HG02588 (cell line): ENCODE results near the gene VAV1.
"Not testable (repeated sequence)": the region's sequence is repeated elsewhere in the genome, so short reads cannot be mapped to it uniquely, and the experiment has no call there.

Experiments used
- ATAC-seq: cut with Tn5 transposase; IDR thresholded peaks from one replicate; pipeline ENCODE4 v1.9.1; 2021; ENCODE audit warnings: mild to moderate bottlenecking, moderate library complexity; ENCODE audit not compliant: unreplicated experiment

The VAV1 gene

DNA sequence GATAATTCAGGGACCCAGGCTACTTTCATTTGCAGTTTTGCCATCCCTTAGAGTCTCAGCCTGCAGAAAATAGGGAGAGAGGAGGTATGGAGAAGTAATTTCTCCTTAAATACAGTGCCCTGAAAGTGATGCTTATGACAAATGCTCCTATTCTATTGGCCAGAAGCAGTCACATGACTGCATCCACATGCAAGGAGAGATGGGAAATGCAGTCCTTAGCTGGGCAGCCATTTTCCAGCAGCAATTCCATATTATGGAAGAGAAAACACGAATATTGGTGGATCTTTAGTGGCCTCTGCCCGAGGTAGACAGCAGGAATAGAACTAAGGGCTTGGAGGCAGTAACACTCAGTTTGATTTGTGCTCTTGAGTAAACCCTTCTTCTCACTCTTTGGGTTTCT is 39.4 kb downstream of the VAV1 start:
- ATAC-seq: no peak

GRCh38 chr19:6812612-6813011 is 40.1 kb downstream of the VAV1 start:
- ATAC-seq: no peak

DNA sequence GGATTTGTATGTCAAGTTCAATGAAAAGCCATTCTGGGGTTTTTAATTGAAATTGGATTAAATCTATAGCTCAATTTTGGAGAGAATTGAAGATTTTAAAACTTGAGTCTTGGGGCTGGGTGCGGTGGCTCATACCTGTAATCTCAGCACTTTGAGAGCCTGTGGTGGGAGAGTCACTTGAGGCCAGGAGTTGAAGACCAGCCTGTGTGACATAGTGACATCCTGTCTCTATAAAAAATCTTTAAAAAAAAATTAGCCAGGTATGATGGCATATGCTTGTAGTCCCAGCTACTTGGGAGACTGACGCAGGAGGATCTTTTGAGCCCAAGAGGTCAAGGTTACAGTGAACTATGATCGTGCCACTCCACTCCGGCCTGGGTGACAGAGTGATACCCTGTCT is 41.2 kb downstream of the VAV1 start:
- no peak for ATAC-seq

- no peak for ATAC-seq
Observed at GRCh38 chr19:6817179-6817578, 44.7 kb downstream of the VAV1 start.

- ATAC-seq: no peak
Observed at GRCh38 chr19:6818246-6818645, 45.7 kb downstream of the VAV1 start.

DNA sequence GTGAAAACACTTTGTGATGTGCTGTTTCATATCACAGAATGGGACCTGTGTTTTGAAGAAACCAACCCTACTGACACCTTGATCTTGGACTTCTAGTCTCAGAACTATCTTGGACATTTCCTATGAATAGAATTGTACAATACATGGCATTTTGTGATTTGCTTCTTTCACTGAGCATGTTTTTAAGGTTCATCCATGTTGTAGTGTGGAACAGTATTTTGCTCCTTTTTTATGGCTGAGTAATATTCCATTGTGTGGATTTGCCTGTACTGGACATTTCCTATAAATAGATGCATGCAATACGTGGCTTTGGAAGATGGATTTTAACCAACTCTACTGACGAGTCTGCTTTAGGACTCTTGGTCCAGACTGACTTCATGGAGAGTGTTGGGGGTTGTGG is 46.8 kb downstream of the VAV1 start:
- no peak for ATAC-seq

- no peak for ATAC-seq
Observed at GRCh38 chr19:6820237-6820636, 47.7 kb downstream of the VAV1 start.

- ATAC-seq: no peak
Observed at GRCh38 chr19:6821639-6822310, 49.3 kb downstream of the VAV1 start.

GRCh38 chr19:6822311-6822670 is 49.8 kb downstream of the VAV1 start:
- ATAC-seq: no peak

GRCh38 chr19:6825076-6825774 is 52.7 kb downstream of the VAV1 start:
- ATAC-seq: no peak

DNA sequence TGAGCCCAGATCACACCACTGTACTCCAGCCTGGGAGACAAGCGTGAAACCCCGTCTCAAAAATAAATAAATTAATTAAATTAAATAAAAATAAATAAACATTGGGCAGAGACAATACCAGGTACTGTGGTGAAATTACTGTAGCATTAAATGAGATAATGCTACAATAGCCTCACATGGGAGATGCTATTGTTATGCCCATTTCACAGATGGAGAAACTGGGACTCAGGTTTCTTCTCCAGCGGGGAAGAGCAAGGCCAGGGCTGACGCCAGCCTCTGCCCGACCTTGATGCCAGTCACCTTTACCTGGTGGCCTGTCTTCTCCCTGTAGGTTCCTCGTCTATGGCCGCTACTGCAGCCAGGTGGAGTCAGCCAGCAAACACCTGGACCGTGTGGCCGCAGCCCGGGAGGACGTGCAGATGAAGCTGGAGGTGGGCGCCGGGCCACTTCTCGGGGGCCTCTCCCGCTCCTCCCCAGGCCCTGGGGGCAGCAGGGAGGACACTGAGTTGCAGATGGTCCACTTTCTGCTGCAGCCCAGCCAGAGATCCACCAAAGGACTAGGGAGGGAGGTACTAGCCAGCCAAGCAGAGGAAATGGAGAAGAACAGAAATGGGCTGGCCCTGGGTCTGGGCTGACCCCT is 53.9 kb downstream of the VAV1 start:
- ATAC-seq: no peak

- no peak for ATAC-seq
Observed at GRCh38 chr19:6828306-6828697, 55.8 kb downstream of the VAV1 start.

DNA sequence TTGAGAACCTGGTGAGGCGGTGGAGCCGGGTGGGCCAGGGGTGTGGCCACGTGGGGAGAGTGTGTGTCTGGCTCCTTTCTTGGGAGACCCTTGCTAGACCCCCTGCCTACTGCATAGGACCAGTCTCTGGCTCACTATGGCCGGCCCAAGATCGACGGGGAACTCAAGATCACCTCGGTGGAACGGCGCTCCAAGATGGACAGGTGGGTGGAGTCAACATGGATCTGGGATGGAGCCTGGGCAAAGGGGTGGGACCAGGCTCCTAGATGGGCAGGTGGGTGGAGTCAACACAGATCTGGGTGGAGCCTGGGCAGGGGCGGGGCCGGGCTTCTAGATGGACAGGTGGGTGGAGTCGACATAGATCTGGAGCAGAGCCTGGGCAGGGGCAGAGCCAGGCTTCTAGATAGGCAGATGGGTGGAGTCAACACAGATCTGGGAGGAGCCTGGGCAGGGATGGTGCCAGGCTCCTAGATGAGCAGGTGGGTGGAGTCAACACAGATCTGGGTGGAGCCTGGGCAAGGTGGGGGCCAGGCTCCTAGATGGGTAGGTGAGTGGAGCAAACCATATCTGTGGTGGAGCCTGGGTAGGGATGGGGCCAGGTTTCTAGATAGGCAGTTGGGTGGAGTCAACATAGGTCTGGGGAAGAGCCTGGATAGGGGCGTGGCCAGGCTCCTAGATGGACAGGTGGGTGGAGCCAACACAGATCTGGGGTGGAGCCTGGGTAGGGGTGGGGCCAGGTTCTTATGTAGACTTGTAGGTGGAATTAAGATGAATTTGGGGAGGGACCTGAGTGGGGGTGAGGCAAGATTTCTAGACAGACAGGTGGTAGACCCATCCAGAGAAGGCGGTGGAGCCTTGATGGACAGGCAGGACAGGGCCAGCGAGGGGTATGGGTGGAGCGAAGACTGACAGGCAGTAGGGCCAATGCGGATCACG is 56.5 kb downstream of the VAV1 start:
- ATAC-seq: no peak

- not testable (repeated sequence) for ATAC-seq
Observed at GRCh38 chr19:6829829-6830228, 57.3 kb downstream of the VAV1 start.

DNA sequence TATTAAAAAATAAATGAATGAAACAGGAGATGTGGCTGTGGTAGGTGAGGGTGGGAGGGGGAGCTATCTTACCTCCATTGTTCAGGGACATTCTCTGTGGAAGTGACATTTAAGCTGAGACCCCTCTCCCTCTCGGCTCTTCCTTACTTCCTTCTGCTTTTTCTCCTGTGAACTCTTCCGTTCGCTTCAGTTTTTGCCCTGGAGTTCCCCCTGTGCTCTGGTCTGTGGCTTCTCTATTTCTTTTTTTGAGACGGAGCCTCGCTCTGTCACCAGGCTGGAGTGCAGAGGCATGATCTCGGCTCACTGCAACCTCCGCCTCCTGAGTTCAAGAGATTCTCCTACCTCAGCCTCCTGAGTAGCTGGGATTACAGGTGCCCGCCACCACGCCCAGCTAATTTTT is 58.6 kb downstream of the VAV1 start:
- ATAC-seq: not testable (repeated sequence)

DNA sequence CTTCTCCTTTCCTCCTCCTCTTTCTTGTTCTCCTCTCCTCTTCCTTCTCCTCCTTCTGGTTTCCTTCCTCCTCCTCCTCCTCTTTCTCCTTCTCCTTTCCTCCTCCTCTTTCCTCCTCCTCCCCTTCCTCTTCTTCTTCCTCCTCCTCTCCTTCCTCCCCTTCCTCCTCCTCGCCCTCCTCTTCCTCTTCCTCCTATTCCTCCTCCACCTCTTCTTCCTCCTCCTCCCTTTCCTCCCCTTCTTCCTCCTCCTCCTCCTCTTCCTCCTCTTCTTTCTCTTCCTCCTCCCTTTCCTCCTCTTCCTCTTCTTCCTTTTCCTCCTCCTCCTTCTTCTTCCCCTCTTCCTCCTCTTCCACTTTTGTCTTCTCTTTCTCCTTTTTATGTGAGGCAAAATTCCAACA is 59.9 kb downstream of the VAV1 start:
- no peak for ATAC-seq

- no peak for ATAC-seq
Observed at GRCh38 chr19:6833166-6833790, 60.8 kb downstream of the VAV1 start.

GRCh38 chr19:6834433-6834832 is 61.9 kb downstream of the VAV1 start:
- no peak for ATAC-seq

DNA sequence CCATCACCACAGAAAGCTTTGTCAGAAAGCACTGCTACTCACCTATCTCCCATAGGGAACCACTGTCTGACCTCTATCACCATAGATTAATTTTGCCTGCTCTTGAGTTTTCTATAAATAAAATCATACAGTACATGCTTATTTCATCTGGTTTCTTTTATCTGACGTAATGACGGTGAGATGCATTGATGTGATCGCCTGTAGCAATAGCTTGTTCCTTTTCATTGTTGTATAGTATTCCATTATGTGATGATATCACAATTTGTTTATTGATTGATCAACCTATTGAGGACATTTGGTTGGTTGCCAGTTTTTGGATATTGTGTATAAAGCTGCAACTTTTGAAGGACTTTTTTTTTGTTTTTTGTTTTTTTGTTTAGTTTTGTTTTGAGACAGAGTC is 63.0 kb downstream of the VAV1 start:
- ATAC-seq: no peak

DNA sequence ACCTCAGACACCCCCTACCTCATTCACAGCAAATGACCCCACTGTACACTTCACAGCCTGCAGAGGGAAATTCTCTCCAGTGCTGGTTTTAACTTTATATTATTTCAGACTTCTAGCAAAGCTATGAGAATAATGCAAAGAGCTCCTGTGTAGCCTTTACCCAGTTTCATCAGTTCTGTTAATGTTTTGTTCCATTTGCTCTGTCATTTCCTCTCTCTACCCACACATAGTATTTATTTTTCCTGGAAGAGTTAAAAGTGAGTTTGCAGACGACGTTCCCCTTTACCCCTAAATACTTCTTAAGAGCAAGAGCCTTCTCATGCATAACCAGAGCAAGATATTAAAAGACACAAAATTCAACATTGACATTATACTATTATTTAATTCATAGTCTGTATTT is 65.0 kb downstream of the VAV1 start:
- ATAC-seq: no peak
